Peyer's patch (tissue), 4 donors: ENCODE results near the gene BPIFB4.

Source experiments
- POLR2A ChIP-seq, 2 donors: fragments of 450-650 bp; IDR thresholded peaks; one replicate each; pipeline ENCODE4 v1.5.1; 2017; ENCODE audit warnings: antibody characterized with exemption in 2 of 2, mild to moderate bottlenecking in 2 of 2, moderate library complexity in 2 of 2
- TF ChIP-seq, protein P1 (sequence below), 6 experiments: fragments of 450-650 bp in 4 of 6; fragments of 200-600 bp in 2 of 6; sonication (generic) in 1 of 6; IDR thresholded peaks; one replicate each; pipeline ENCODE4 v1.5.1; 2017 to 2019; ENCODE audit warnings: antibody characterized with exemption in 6 of 6, mild to moderate bottlenecking in 3 of 6, moderate library complexity in 1 of 6

DNA sequence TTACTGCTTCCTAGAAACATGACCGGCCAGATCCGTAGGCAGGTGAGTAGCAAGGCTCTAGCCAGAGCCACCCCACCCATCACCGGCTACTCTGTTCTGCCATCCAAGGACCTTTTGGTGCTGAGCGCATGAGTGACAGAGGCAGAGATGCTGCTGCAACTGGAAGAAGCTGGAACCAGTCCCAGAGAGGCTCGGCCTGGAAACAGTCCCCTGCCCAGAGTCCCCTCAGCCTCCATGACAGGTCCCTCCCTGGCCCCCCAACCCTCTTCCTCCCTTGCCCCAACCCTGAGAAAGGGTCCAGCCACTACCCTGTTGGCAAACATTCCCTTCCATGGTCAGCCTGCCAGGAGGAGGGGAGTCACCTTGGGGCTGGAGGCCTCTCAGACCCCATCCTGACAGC, 31.9 kb downstream of the BPIFB4 start:
- TF ChIP-seq POLR2A (IDR thresholded peaks at IDR 0.05): no peak
- TF ChIP-seq, protein P1, sequence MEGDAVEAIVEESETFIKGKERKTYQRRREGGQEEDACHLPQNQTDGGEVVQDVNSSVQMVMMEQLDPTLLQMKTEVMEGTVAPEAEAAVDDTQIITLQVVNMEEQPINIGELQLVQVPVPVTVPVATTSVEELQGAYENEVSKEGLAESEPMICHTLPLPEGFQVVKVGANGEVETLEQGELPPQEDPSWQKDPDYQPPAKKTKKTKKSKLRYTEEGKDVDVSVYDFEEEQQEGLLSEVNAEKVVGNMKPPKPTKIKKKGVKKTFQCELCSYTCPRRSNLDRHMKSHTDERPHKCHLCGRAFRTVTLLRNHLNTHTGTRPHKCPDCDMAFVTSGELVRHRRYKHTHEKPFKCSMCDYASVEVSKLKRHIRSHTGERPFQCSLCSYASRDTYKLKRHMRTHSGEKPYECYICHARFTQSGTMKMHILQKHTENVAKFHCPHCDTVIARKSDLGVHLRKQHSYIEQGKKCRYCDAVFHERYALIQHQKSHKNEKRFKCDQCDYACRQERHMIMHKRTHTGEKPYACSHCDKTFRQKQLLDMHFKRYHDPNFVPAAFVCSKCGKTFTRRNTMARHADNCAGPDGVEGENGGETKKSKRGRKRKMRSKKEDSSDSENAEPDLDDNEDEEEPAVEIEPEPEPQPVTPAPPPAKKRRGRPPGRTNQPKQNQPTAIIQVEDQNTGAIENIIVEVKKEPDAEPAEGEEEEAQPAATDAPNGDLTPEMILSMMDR (IDR thresholded peaks at IDR 0.05): no peak
